Keratinocyte (primary cell): ENCODE measurements around the gene ZNF547. TPM values are rescaled to one million over a fixed set of nuclear protein-coding genes. Genes with fewer than 3 reads are reported as not detected.

Experiments used
- DNase-seq: peaks from one replicate; pipeline ENCODE4 v3.0.0-alpha.2; 2011; ENCODE audit warnings: low read depth, missing footprints, low spot score
- FAIRE-seq: peaks from 2 replicates; lab custom pipeline; 2011; peaks lifted over from hg19 to GRCh38; lab: Jason Lieb, UNC
- H2AFZ ChIP-seq: 2 replicates; pipeline ENCODE4 v1.6.0; 2012; ENCODE audit warnings: low read length, control low read depth, inconsistent platforms; ENCODE audit not compliant: control insufficient read depth
- H3K27ac ChIP-seq: 2 replicates; pipeline ENCODE4 v1.5.1; 2011; ENCODE audit warnings: low read length; ENCODE audit not compliant: control insufficient read depth, insufficient read depth
- H3K27me3 ChIP-seq: 3 replicates; pipeline ENCODE4 v1.6.0; 2011; ENCODE audit warnings: low read length; ENCODE audit not compliant: control insufficient read depth, insufficient read depth; ENCODE audit errors: extremely low read depth
- H3K36me3 ChIP-seq, 2 experiments: 2 replicates in 1 of 2; 3 replicates in 1 of 2; pipeline ENCODE4 v1.5.1; 2011; ENCODE audit warnings: low read length in 2 of 2, mild to moderate bottlenecking in 1 of 2; ENCODE audit not compliant: control insufficient read depth in 2 of 2, insufficient read depth in 2 of 2; ENCODE audit errors: extremely low read depth in 1 of 2
- H3K4me1 ChIP-seq: 3 replicates; pipeline ENCODE4 v1.5.1; 2011; ENCODE audit warnings: low read length; ENCODE audit not compliant: control insufficient read depth, insufficient read depth; ENCODE audit errors: extremely low read depth
- H3K4me2 ChIP-seq: 3 replicates; pipeline ENCODE4 v1.6.0; 2011; ENCODE audit warnings: low read depth, low read length; ENCODE audit not compliant: control insufficient read depth, insufficient read depth; ENCODE audit errors: extremely low read depth
- H3K4me3 ChIP-seq, 3 experiments: fragments of 200-600 bp in 1 of 3; sonication (generic) in 1 of 3; 2 replicates in 2 of 3; 3 replicates in 1 of 3; pipeline ENCODE4 v1.5.1; 2011 to 2016; ENCODE audit warnings: low read length in 3 of 3, mild to moderate bottlenecking in 3 of 3, control low read depth in 2 of 3, inconsistent platforms in 1 of 3, low read depth in 1 of 3, mixed read lengths in 1 of 3, mixed run types in 1 of 3, moderate library complexity in 1 of 3; ENCODE audit not compliant: control insufficient read depth in 2 of 3, insufficient read depth in 2 of 3; ENCODE audit errors: extremely low read depth in 1 of 3
- H3K79me2 ChIP-seq: 2 replicates; pipeline ENCODE4 v1.6.0; 2012; ENCODE audit warnings: low read length; ENCODE audit not compliant: control insufficient read depth, insufficient read depth
- H3K9ac ChIP-seq: 3 replicates; pipeline ENCODE4 v1.6.0; 2011; ENCODE audit warnings: low read length; ENCODE audit not compliant: control insufficient read depth, insufficient read depth; ENCODE audit errors: extremely low read depth
- H3K9me1 ChIP-seq: 3 replicates; pipeline ENCODE4 v1.6.0; 2011; ENCODE audit warnings: low read length; ENCODE audit not compliant: control insufficient read depth, insufficient read depth; ENCODE audit errors: extremely low read depth
- H3K9me3 ChIP-seq: 2 replicates; pipeline ENCODE4 v1.5.1; 2012; ENCODE audit warnings: low read depth, low read length; ENCODE audit not compliant: control insufficient read depth
- H4K20me1 ChIP-seq: 3 replicates; pipeline ENCODE4 v1.6.0; 2011; ENCODE audit warnings: low read length; ENCODE audit not compliant: control insufficient read depth, insufficient read depth; ENCODE audit errors: extremely low read depth
- EZH2 ChIP-seq: IDR thresholded peaks from one replicate; pipeline ENCODE4 v1.6.1; 2012; ENCODE audit warnings: inconsistent platforms, mild to moderate bottlenecking, low read length, moderate library complexity
- dilution Hi-C: fragments of 300-500 bp; cut with MboI; formaldehyde crosslinking; loops from one replicate; pipeline ENCODE4 v1.7.0; 2020; ENCODE audit warnings: low sequenced_read_pairs; ENCODE audit not compliant: extremely low pct_ligation_motif_present
- polyA plus RNA-seq, 5 experiments: library from polyadenylated mRNA; depleted of rRNA in 3 of 5; stranded (reverse) in 3 of 5; stranded (forward) in 1 of 5; unstranded in 1 of 5; fragments of >200 nt; gene quantifications; 1 replicate in 1 of 5; 2 replicates in 3 of 5; 3 replicates in 1 of 5; pipeline versions ENCODE4 v1.2.1 to v1.2.3, GENCODE V29; 2011 to 2012; ENCODE audit warnings: missing spikeins in 2 of 5, low read depth in 1 of 5, low replicate concordance in 1 of 5
- TF ChIP-seq, protein P1 (sequence below), 3 experiments: IDR thresholded peaks in 1 of 3; conservative IDR thresholded peaks in 1 of 3; optimal IDR thresholded peaks in 1 of 3; 2 replicates in 2 of 3; 3 replicates in 1 of 3; pipeline versions ENCODE3 to v1.5.1; 2011; ENCODE audit warnings: low read length in 3 of 3, mild to moderate bottlenecking in 3 of 3, moderate library complexity in 2 of 3, control low read depth in 1 of 3, inconsistent platforms in 1 of 3; ENCODE audit not compliant: insufficient read depth in 2 of 3; ENCODE audit errors: extremely low read depth in 1 of 3

ZNF547 gene
- polyA plus RNA-seq, 1 donor (not counting 4 experiments of a cell fraction or from before 2014, with no cell fraction given): 2.8 TPM

- no peak overlapping the region for H3K9ac ChIP-seq
Observed at GRCh38 chr19:57376151-57376550, 12.8 kb downstream of the ZNF547 start.

DNA sequence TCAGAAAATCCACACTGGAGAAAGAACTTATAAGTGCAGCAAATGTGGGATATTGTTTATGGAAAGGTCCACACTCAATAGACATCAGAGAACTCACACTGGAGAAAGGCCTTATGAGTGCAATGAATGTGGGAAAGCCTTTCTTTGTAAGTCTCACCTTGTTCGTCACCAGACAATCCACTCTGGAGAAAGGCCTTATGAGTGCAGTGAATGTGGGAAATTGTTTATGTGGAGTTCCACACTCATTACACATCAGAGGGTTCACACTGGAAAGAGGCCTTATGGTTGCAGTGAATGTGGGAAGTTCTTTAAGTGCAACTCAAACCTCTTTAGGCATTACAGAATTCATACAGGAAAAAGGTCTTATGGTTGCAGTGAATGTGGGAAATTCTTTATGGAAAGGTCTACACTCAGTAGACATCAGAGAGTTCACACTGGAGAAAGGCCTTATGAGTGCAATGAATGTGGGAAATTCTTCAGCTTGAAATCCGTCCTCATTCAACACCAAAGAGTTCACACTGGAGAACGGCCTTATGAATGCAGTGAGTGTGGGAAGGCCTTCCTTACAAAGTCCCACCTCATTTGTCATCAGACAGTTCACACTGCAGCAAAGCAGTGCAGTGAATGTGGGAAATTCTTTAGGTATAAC, 14.3 kb downstream of the ZNF547 start:
- Histone ChIP-seq H3K9ac (no peak overlapping the region), H4K20me1 (no peaks in the 10 kb centered on the region), H3K36me3 (peaks cover 0 to 19% of the 10 kb centered on the region in 2 experiments), H2AFZ (no peak overlapping the region), H3K27ac (no peak overlapping the region), H3K4me2 (no peak overlapping the region), H3K4me3 (no peak overlapping the region), H3K27me3 (no peaks in the 10 kb centered on the region), H3K79me2 (no peaks in the 10 kb centered on the region), H3K4me1 (no peaks in the 10 kb centered on the region), H3K9me1 (no peaks in the 10 kb centered on the region), H3K9me3 (peaks cover 17% of the 10 kb centered on the region)
- DNase-seq (no peak), FAIRE-seq (no peak)
- TF ChIP-seq, protein P1, sequence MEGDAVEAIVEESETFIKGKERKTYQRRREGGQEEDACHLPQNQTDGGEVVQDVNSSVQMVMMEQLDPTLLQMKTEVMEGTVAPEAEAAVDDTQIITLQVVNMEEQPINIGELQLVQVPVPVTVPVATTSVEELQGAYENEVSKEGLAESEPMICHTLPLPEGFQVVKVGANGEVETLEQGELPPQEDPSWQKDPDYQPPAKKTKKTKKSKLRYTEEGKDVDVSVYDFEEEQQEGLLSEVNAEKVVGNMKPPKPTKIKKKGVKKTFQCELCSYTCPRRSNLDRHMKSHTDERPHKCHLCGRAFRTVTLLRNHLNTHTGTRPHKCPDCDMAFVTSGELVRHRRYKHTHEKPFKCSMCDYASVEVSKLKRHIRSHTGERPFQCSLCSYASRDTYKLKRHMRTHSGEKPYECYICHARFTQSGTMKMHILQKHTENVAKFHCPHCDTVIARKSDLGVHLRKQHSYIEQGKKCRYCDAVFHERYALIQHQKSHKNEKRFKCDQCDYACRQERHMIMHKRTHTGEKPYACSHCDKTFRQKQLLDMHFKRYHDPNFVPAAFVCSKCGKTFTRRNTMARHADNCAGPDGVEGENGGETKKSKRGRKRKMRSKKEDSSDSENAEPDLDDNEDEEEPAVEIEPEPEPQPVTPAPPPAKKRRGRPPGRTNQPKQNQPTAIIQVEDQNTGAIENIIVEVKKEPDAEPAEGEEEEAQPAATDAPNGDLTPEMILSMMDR (optimal IDR thresholded peaks at IDR 0.05 in 1 of 3, IDR thresholded peaks at IDR 0.05 in 1 of 3, conservative IDR thresholded peaks at IDR 0.05 in 1 of 3; ENCODE audit: extremely low read depth in 1 of 3, insufficient read depth in 2 of 3, low read length in 3 of 3): no peak
- no peak for TF ChIP-seq EZH2
- dilution Hi-C loops: no loop called here

More at GRCh38 chr19:57376151-57376550, 12.8 kb downstream of the ZNF547 start:
- Histone ChIP-seq H3K9me3 (peaks cover 17% of the 10 kb centered on the region), H3K4me2 (no peak overlapping the region), H4K20me1 (no peaks in the 10 kb centered on the region), H3K9me1 (no peaks in the 10 kb centered on the region), H3K4me3 (no peak overlapping the region), H3K79me2 (no peaks in the 10 kb centered on the region), H3K27ac (no peak overlapping the region), H3K27me3 (no peaks in the 10 kb centered on the region), H3K4me1 (no peaks in the 10 kb centered on the region), H3K36me3 (peaks cover 7 to 25% of the 10 kb centered on the region in 2 experiments), H2AFZ (no peak overlapping the region)
- TF ChIP-seq, protein P1 (optimal IDR thresholded peaks at IDR 0.05 in 1 of 3, IDR thresholded peaks at IDR 0.05 in 1 of 3, conservative IDR thresholded peaks at IDR 0.05 in 1 of 3; ENCODE audit: extremely low read depth in 1 of 3, insufficient read depth in 2 of 3, low read length in 3 of 3): no peak
- no peak for TF ChIP-seq EZH2
- DNase-seq (no peak), FAIRE-seq (no peak)
- dilution Hi-C loops: no loop called here
